ENCODE measurements around the gene RTCB. TPM values are rescaled to one million over a fixed set of nuclear protein-coding genes. Genes with fewer than 3 reads are reported as not detected.
"Not testable (repeated sequence)": the region's sequence is repeated elsewhere in the genome, so short reads cannot be mapped to it uniquely, and the experiment has no call there.

Gene RTCB
- total RNA-seq, 1 donor from 2014 or later: 103 TPM

- Mint-ChIP-seq H3K27me3 (ENCODE audit: insufficient read depth) (no peaks in the 10 kb centered on the region), H3K4me1 (ENCODE audit: low read depth) (no peaks in the 10 kb centered on the region), H3K36me3 (ENCODE audit: low read depth) (no peaks in the 10 kb centered on the region), H3K4me3 (no peak overlapping the region), H3K27ac (no peak overlapping the region), H3K9me3 (no peaks in the 10 kb centered on the region)
- DNase-seq (ENCODE audit: low spot score): no peak
- intact Hi-C loops (cut with micrococcal nuclease): no loop called here
Observed at GRCh38 chr22:32378707-32379272, 33.3 kb downstream of the RTCB start.

DNA sequence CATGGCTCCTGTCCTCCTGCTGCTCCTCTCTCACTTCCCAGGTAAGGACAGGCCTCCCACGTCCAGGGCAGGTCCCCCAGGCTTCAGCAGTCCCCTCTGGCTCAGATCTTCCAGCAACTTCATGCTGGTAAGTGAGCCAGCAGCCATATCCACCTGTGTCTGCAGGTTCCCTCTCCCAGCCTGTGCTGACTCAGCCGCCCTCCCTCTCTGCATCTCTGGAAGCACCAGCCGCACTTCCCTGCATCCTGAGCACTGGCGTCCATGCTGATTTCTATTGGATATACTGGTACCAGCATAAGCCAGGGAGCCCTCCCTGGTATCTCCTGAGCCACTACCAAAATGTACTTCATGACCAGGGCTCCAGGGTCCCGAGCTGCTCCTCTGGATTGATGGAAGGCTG, 35.4 kb downstream of the RTCB start:
- H3K27ac Mint-ChIP-seq: no peak overlapping the region

GRCh38 chr22:32375678-32376450, 36.2 kb downstream of the RTCB start:
- DNase-seq (ENCODE audit: low spot score): no peak
- Mint-ChIP-seq H3K27me3 (ENCODE audit: insufficient read depth) (peaks cover 6% of the 10 kb centered on the region), H3K9me3 (no peaks in the 10 kb centered on the region), H3K36me3 (ENCODE audit: low read depth) (no peaks in the 10 kb centered on the region), H3K4me1 (ENCODE audit: low read depth) (no peaks in the 10 kb centered on the region), H3K4me3 (no peak overlapping the region), H3K27ac (no peak overlapping the region)
- intact Hi-C loops (cut with micrococcal nuclease): no loop called here

More for the DNA sequence above, 35.4 kb downstream of the RTCB start:
- Mint-ChIP-seq H3K4me3 (no peak overlapping the region), H3K4me1 (ENCODE audit: low read depth) (no peaks in the 10 kb centered on the region), H3K9me3 (no peaks in the 10 kb centered on the region), H3K36me3 (ENCODE audit: low read depth) (no peaks in the 10 kb centered on the region), H3K27me3 (ENCODE audit: insufficient read depth) (peaks cover 6% of the 10 kb centered on the region)
- intact Hi-C loops (cut with micrococcal nuclease): no loop called here
- no peak for DNase-seq (ENCODE audit: low spot score)

- Mint-ChIP-seq H3K4me1 (ENCODE audit: low read depth) (no peaks in the 10 kb centered on the region), H3K27me3 (ENCODE audit: insufficient read depth) (no peaks in the 10 kb centered on the region), H3K27ac (no peak overlapping the region), H3K9me3 (no peaks in the 10 kb centered on the region), H3K4me3 (no peak overlapping the region), H3K36me3 (ENCODE audit: low read depth) (no peaks in the 10 kb centered on the region)
- no peak for DNase-seq (ENCODE audit: low spot score)
- intact Hi-C loops (cut with micrococcal nuclease): no loop called here
Observed at GRCh38 chr22:32364210-32364609, 47.8 kb downstream of the RTCB start.

DNA sequence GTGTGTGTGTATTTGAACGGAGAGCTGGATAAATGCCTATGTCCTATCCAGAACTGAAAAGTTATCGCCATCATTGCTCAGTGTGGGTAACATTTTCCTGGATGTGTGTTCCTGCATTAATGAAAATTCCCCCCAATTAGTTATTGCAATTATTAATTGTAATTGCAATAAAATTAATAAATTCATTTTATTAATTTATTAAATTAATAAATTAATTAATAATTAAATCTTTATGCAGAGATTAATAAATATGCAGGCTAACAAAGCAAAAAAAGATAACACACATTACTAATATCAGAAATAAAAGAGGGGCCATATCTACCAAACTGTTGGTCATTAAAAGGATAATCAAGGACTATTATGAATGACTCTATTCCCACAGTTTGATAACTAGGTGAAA, 50.8 kb downstream of the RTCB start:
- H3K27me3 Mint-ChIP-seq (ENCODE audit: insufficient read depth): no peaks in the 10 kb centered on the region
- no peaks in the 10 kb centered on the region for H3K36me3 Mint-ChIP-seq (ENCODE audit: low read depth)
- no peak for DNase-seq (ENCODE audit: low spot score)
- no peak overlapping the region for H3K27ac Mint-ChIP-seq
- intact Hi-C loops (cut with micrococcal nuclease): no loop called here
- no peaks in the 10 kb centered on the region for H3K4me1 Mint-ChIP-seq (ENCODE audit: low read depth)
- no peaks in the 10 kb centered on the region for H3K9me3 Mint-ChIP-seq
- H3K4me3 Mint-ChIP-seq: no peak overlapping the region

- H3K4me1 Mint-ChIP-seq (ENCODE audit: low read depth); H3K9me3 Mint-ChIP-seq; DNase-seq (ENCODE audit: low spot score); intact Hi-C loops (cut with micrococcal nuclease); H3K36me3 Mint-ChIP-seq (ENCODE audit: low read depth); H3K27me3 Mint-ChIP-seq (ENCODE audit: insufficient read depth); H3K27ac Mint-ChIP-seq; H3K4me3 Mint-ChIP-seq: not testable (repeated sequence)
Observed at GRCh38 chr22:32360096-32360495, 52.0 kb downstream of the RTCB start.

- intact Hi-C loops (cut with micrococcal nuclease); H3K4me3 Mint-ChIP-seq; DNase-seq (ENCODE audit: low spot score); H3K27ac Mint-ChIP-seq; H3K4me1 Mint-ChIP-seq (ENCODE audit: low read depth); H3K36me3 Mint-ChIP-seq (ENCODE audit: low read depth); H3K9me3 Mint-ChIP-seq; H3K27me3 Mint-ChIP-seq (ENCODE audit: insufficient read depth): not testable (repeated sequence)
Observed at GRCh38 chr22:32357567-32357966, 54.5 kb downstream of the RTCB start, which contains the start of gene RFPL3. Gene RFPL3 (plus strand): TSS chr22:32357867. CDS start chr22:32358072, 205 bp downstream.

GRCh38 chr22:32355760-32356159, 56.3 kb downstream of the RTCB start:
- H3K36me3 Mint-ChIP-seq (ENCODE audit: low read depth): peaks cover 2% of the 10 kb centered on the region
- H3K4me3 Mint-ChIP-seq: no peak overlapping the region
- intact Hi-C loops (cut with micrococcal nuclease): no loop called here
- H3K27ac Mint-ChIP-seq: no peak overlapping the region
- H3K4me1 Mint-ChIP-seq (ENCODE audit: low read depth): no peaks in the 10 kb centered on the region
- H3K27me3 Mint-ChIP-seq (ENCODE audit: insufficient read depth): no peaks in the 10 kb centered on the region
- DNase-seq (ENCODE audit: low spot score): no peak
- no peaks in the 10 kb centered on the region for H3K9me3 Mint-ChIP-seq

DNA sequence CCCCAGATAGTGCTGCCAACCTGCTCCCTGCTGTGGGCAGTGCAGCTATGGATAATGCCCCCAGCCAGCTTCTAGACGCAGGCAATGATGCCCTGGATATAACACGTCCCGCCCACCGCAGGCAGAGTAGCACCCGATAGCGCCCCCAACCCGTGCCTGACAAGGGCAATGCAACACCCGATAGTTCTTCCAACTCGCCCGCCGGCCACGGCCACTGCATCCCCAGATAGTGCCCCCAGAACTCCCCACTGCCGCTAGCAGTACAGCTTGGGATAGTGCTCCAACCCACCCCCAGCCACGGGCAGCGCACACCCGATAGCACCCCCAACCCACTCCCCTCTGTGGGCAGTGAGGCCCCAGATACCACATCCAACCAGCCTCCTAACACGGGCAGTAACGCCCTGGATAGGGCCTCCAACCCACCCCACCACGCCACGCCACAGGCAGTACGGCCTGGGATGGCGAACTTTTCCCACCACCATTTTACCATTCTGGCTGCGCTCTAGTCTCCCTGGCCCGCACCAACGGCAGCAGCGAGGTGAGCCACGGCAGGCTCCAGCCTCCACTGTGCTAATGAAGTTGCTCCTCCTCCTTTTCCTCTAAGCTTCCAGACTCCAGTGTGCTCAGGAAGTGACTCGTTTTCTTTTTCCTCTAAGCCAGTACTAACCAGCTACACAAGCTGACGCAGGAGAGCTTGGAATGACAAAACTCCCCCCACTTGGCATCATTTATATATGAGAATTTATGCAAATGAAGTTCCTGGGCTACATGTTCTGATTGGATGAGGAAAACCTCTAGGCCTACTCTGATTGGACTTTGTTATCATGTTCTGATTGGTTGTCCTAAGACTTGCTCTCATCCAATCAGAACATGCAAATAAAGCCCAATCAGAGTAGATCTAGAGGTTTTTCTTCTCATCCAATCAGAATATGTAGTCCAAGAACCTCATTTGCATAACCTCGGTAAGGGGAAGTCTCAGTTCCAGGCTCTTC, 57.4 kb downstream of the RTCB start:
- Mint-ChIP-seq H3K27ac (peak overlapping the region; percentile 50), H3K4me1 (ENCODE audit: low read depth) (no peaks in the 10 kb centered on the region), H3K36me3 (ENCODE audit: low read depth) (peaks cover 2% of the 10 kb centered on the region), H3K9me3 (no peaks in the 10 kb centered on the region), H3K27me3 (ENCODE audit: insufficient read depth) (peaks cover 2% of the 10 kb centered on the region), H3K4me3 (no peak overlapping the region)
- intact Hi-C loops (cut with micrococcal nuclease): no loop called here
- DNase-seq (ENCODE audit: low spot score): no peak

GRCh38 chr22:32353840-32354239, 58.2 kb downstream of the RTCB start:
- intact Hi-C loops (cut with micrococcal nuclease): no loop called here
- Mint-ChIP-seq H3K9me3 (no peaks in the 10 kb centered on the region), H3K36me3 (ENCODE audit: low read depth) (peaks cover 2% of the 10 kb centered on the region), H3K27ac (no peak overlapping the region), H3K4me3 (no peak overlapping the region), H3K27me3 (ENCODE audit: insufficient read depth) (peaks cover 2% of the 10 kb centered on the region), H3K4me1 (ENCODE audit: low read depth) (no peaks in the 10 kb centered on the region)
- no peak for DNase-seq (ENCODE audit: low spot score)

DNA sequence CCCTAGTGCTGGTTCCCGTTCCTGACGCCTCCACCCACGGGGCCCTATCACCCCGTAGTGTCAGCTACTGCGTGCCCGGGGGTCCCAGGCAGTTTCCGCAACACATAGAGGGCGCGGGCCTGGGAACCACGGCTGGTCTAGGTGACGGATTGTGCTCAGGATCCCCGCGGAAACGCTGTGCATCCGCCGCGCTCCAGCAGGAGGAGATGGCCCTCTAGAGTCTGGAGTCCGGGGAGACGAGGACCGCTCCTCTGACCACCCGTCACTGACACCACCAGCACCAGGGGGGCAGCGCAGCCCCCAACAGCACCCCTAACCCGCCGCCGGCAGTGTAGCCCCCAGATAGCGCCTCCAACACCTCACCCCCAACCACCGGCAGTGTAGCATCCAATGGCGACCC, 58.8 kb downstream of the RTCB start:
- no peak overlapping the region for H3K27ac Mint-ChIP-seq
- H3K4me1 Mint-ChIP-seq (ENCODE audit: low read depth): no peaks in the 10 kb centered on the region
- peaks cover 2% of the 10 kb centered on the region for H3K36me3 Mint-ChIP-seq (ENCODE audit: low read depth)
- no peaks in the 10 kb centered on the region for H3K9me3 Mint-ChIP-seq
- no peak for DNase-seq (ENCODE audit: low spot score)
- peaks cover 2% of the 10 kb centered on the region for H3K27me3 Mint-ChIP-seq (ENCODE audit: insufficient read depth)
- H3K4me3 Mint-ChIP-seq: no peak overlapping the region
- intact Hi-C loops (cut with micrococcal nuclease): no loop called here

- no peak for DNase-seq (ENCODE audit: low spot score)
Observed at GRCh38 chr22:32352681-32353080, 59.4 kb downstream of the RTCB start.

GRCh38 chr22:32351875-32352274, 60.2 kb downstream of the RTCB start:
- DNase-seq (ENCODE audit: low spot score); H3K36me3 Mint-ChIP-seq (ENCODE audit: low read depth); H3K4me1 Mint-ChIP-seq (ENCODE audit: low read depth); intact Hi-C loops (cut with micrococcal nuclease); H3K9me3 Mint-ChIP-seq; H3K27ac Mint-ChIP-seq; H3K27me3 Mint-ChIP-seq (ENCODE audit: insufficient read depth); H3K4me3 Mint-ChIP-seq: not testable (repeated sequence)

More at GRCh38 chr22:32352681-32353080, 59.4 kb downstream of the RTCB start:
- Mint-ChIP-seq H3K4me1 (ENCODE audit: low read depth) (no peaks in the 10 kb centered on the region), H3K27ac (no peak overlapping the region), H3K36me3 (ENCODE audit: low read depth) (peaks cover 2% of the 10 kb centered on the region), H3K9me3 (no peaks in the 10 kb centered on the region), H3K4me3 (no peak overlapping the region), H3K27me3 (ENCODE audit: insufficient read depth) (peaks cover 2% of the 10 kb centered on the region)
- intact Hi-C loops (cut with micrococcal nuclease): no loop called here
